ENCODE results near the gene TYW1. TPM values are rescaled to one million over a fixed set of nuclear protein-coding genes. Genes with fewer than 3 reads are reported as not detected.
"Not testable (repeated sequence)": the region's sequence is repeated elsewhere in the genome, so short reads cannot be mapped to it uniquely, and the experiment has no call there.

Gene TYW1
- total and polyA plus RNA-seq, 2 of the 4 experiments (the other 2 are of a cell fraction) = 10.7 to 23.7 TPM

- H2AK5ac ChIP-seq (ENCODE audit: low read depth, low read length); H2BK20ac ChIP-seq (ENCODE audit: low read depth, low read length); H3K4me2 ChIP-seq (ENCODE audit: low read depth, low read length); H3K14ac ChIP-seq (replicated peaks; ENCODE audit: low read depth, low read length); H4K8ac ChIP-seq (ENCODE audit: low read depth in 2 of 2, low read length in 2 of 2); POLR2A ChIA-PET (ENCODE audit: unreplicated experiment); H3K9ac ChIP-seq (ENCODE audit: low read depth, low read length); H3K27ac ChIP-seq (ENCODE audit: insufficient read depth, low read length); H3K9me3 ChIP-seq (ENCODE audit: control insufficient read depth, insufficient read depth, low read length); H2BK120ac ChIP-seq (ENCODE audit: low read depth, low read length); H3K18ac ChIP-seq (ENCODE audit: low read depth, low read length); H3K27me3 ChIP-seq (ENCODE audit: control insufficient read depth, insufficient read depth, low read length); H3K9me1 ChIP-seq (ENCODE audit: insufficient read depth, low read length); DNase-seq; H3K4me3 ChIP-seq (ENCODE audit: insufficient read depth, low read depth, low read length); H3K56ac ChIP-seq (ENCODE audit: extremely low read depth, insufficient read depth, low read length); H4K20me1 ChIP-seq (ENCODE audit: insufficient read depth, low read length); H3K4me1 ChIP-seq (ENCODE audit: control insufficient read depth, insufficient read depth, low read length); H4K91ac ChIP-seq (ENCODE audit: insufficient read depth, low read depth, low read length); intact Hi-C loops (cut with micrococcal nuclease); H3K23ac ChIP-seq (ENCODE audit: low read depth, low read length); H2BK5ac ChIP-seq (ENCODE audit: low read depth, low read length, poor library complexity, severe bottlenecking); H2AFZ ChIP-seq (replicated peaks; ENCODE audit: low read length, poor library complexity); in situ Hi-C loops (cut with MboI; ENCODE audit: low sequenced_read_pairs); CTCF ChIA-PET; dilution Hi-C loops (cut with HindIII; ENCODE audit: low sequenced_read_pairs, unreplicated experiment); H3K79me1 ChIP-seq (ENCODE audit: low read depth in 1 of 2, low read length in 2 of 2); H4K5ac ChIP-seq (ENCODE audit: low read depth, low read length); BruUV-seq (replicated peaks); ATAC-seq (ENCODE audit: low read depth); H3K36me3 ChIP-seq (ENCODE audit: control insufficient read depth, insufficient read depth, low read length); H3K4ac ChIP-seq (ENCODE audit: low read depth, low read length); H2BK15ac ChIP-seq (ENCODE audit: low read depth, low read length); H2AK9ac ChIP-seq (replicated peaks; ENCODE audit: low read depth, low read length, poor library complexity): not testable (repeated sequence)
- WGBS, 2 experiments (ENCODE audit: extremely low coverage in 2 of 2, insufficient read length in 1 of 2) = 100% methylated on average over 1 of the region's 3 CpGs; no CpG with 5 or more reads in 1 of the 2 experiments
Measured at GRCh38 chr7:67139876-67140275, 143.2 kb downstream of the TYW1 start.

- H3K4me1 ChIP-seq (ENCODE audit: control insufficient read depth, insufficient read depth, low read length); H2AK5ac ChIP-seq (ENCODE audit: low read depth, low read length); H3K4me3 ChIP-seq (ENCODE audit: insufficient read depth, low read depth, low read length); H3K9me1 ChIP-seq (ENCODE audit: insufficient read depth, low read length); H3K18ac ChIP-seq (ENCODE audit: low read depth, low read length); BruUV-seq (replicated peaks); H4K20me1 ChIP-seq (ENCODE audit: insufficient read depth, low read length); H4K8ac ChIP-seq (ENCODE audit: low read depth in 2 of 2, low read length in 2 of 2); POLR2A ChIA-PET (ENCODE audit: unreplicated experiment); H2BK120ac ChIP-seq (ENCODE audit: low read depth, low read length); DNase-seq; intact Hi-C loops (cut with micrococcal nuclease); H3K9me3 ChIP-seq (ENCODE audit: control insufficient read depth, insufficient read depth, low read length); H3K9ac ChIP-seq (ENCODE audit: low read depth, low read length); H4K91ac ChIP-seq (ENCODE audit: insufficient read depth, low read depth, low read length); H3K23ac ChIP-seq (ENCODE audit: low read depth, low read length); H4K5ac ChIP-seq (ENCODE audit: low read depth, low read length); H2BK5ac ChIP-seq (ENCODE audit: low read depth, low read length, poor library complexity, severe bottlenecking); H2AFZ ChIP-seq (replicated peaks; ENCODE audit: low read length, poor library complexity); H3K79me1 ChIP-seq (ENCODE audit: low read depth in 1 of 2, low read length in 2 of 2); H3K27ac ChIP-seq (ENCODE audit: insufficient read depth, low read length); H2BK15ac ChIP-seq (ENCODE audit: low read depth, low read length); H3K56ac ChIP-seq (ENCODE audit: extremely low read depth, insufficient read depth, low read length); H2AK9ac ChIP-seq (replicated peaks; ENCODE audit: low read depth, low read length, poor library complexity); H3K4me2 ChIP-seq (ENCODE audit: low read depth, low read length); H3K27me3 ChIP-seq (ENCODE audit: control insufficient read depth, insufficient read depth, low read length); H3K36me3 ChIP-seq (ENCODE audit: control insufficient read depth, insufficient read depth, low read length); ATAC-seq (ENCODE audit: low read depth); H3K14ac ChIP-seq (replicated peaks; ENCODE audit: low read depth, low read length); H3K4ac ChIP-seq (ENCODE audit: low read depth, low read length); H2BK20ac ChIP-seq (ENCODE audit: low read depth, low read length); in situ Hi-C loops (cut with MboI; ENCODE audit: low sequenced_read_pairs); dilution Hi-C loops (cut with HindIII; ENCODE audit: low sequenced_read_pairs, unreplicated experiment): not testable (repeated sequence)
- WGBS, 2 experiments (ENCODE audit: extremely low coverage in 2 of 2, insufficient read length in 1 of 2) = no CpG with 5 or more reads among the region's 2 CpGs
- CTCF ChIA-PET = interaction anchor here (0.6 kb wide), 1 partner anchor 221 kb away, joined by 7 read pairs; no protein-coding TSS in a partner anchor
Measured at GRCh38 chr7:67141001-67141400, 144.4 kb downstream of the TYW1 start.
